Liver (tissue), 9 donors: ENCODE measurements around the gene SRXN1. TPM values are rescaled to one million over a fixed set of nuclear protein-coding genes. Genes with fewer than 3 reads are reported as not detected.
A peak's percentile ranks its signal among the peaks of the same experiment; 100 is the strongest.

Experiments used
- DNase-seq: peaks from one replicate; pipeline ENCODE4 v3.0.0-alpha.2; 2017; ENCODE audit warnings: low spot score
- H3K27ac ChIP-seq, 2 donors: one replicate each; pipeline ENCODE4 v1.7.0; 2013; ENCODE audit warnings: inconsistent platforms in 2 of 2, low read length in 2 of 2, control low read depth in 1 of 2, low read depth in 1 of 2, mild to moderate bottlenecking in 1 of 2
- H3K27me3 ChIP-seq, 4 donors: one replicate each; pipeline versions ENCODE4 v1.6.1 to v1.7.0; 2013; ENCODE audit warnings: low read length in 3 of 4, inconsistent platforms in 1 of 4, mild to moderate bottlenecking in 1 of 4, moderate library complexity in 1 of 4; ENCODE audit not compliant: control insufficient read depth in 4 of 4, insufficient read depth in 4 of 4
- H3K36me3 ChIP-seq, 4 donors: one replicate each; pipeline versions ENCODE4 v1.6.1 to v1.7.0; 2013; ENCODE audit warnings: low read length in 3 of 4, mild to moderate bottlenecking in 3 of 4, low read depth in 1 of 4, moderate library complexity in 1 of 4; ENCODE audit not compliant: control insufficient read depth in 4 of 4, insufficient read depth in 3 of 4
- H3K4me1 ChIP-seq, 4 donors: one replicate each; pipeline versions ENCODE4 v1.6.1 to v1.7.0; 2013; ENCODE audit warnings: low read length in 3 of 4, mild to moderate bottlenecking in 3 of 4, moderate library complexity in 1 of 4; ENCODE audit not compliant: control insufficient read depth in 4 of 4, insufficient read depth in 4 of 4
- H3K4me3 ChIP-seq, 3 donors: one replicate each; pipeline versions ENCODE4 v1.6.1 to v1.7.0; 2013; ENCODE audit warnings: low read length in 3 of 3, control low read depth in 1 of 3, low read depth in 1 of 3, mild to moderate bottlenecking in 1 of 3
- H3K9ac ChIP-seq, 2 donors: one replicate each; pipeline ENCODE4 v1.7.0; 2013; ENCODE audit warnings: low read length in 2 of 2, mild to moderate bottlenecking in 2 of 2, moderate library complexity in 2 of 2, control low read depth in 1 of 2, low read depth in 1 of 2
- H3K9me3 ChIP-seq, 4 donors: one replicate each; pipeline versions ENCODE4 v1.6.1 to v1.7.0; 2013; ENCODE audit warnings: low read length in 3 of 4; ENCODE audit not compliant: control insufficient read depth in 4 of 4
- ATF3 ChIP-seq: IDR thresholded peaks from 2 replicates; pipeline ENCODE4 v1.6.1; 2016; ENCODE audit warnings: antibody characterized with exemption
- CTCF ChIP-seq: fragments of 150-350 bp; IDR thresholded peaks from 2 replicates; pipeline ENCODE4 v1.5.1; 2017; ENCODE audit warnings: improper control_type of control experiment, low read depth, low read length; ENCODE audit not compliant: missing input control
- EGR1 ChIP-seq, 2 donors: IDR thresholded peaks; 2 replicates each; pipeline ENCODE4 v1.6.1; 2016 to 2018; ENCODE audit warnings: antibody characterized with exemption in 2 of 2, low read depth in 2 of 2
- FOXA1 ChIP-seq: IDR thresholded peaks from 2 replicates; pipeline ENCODE4 v1.6.1; 2016; ENCODE audit warnings: antibody characterized with exemption
- FOXA2 ChIP-seq: IDR thresholded peaks from 2 replicates; pipeline ENCODE4 v1.6.1; 2016; ENCODE audit warnings: antibody characterized with exemption
- HNF4A ChIP-seq, 2 donors: conservative IDR thresholded peaks; 2 replicates each; pipeline ENCODE4 v1.6.1; 2016; ENCODE audit warnings: antibody characterized with exemption in 2 of 2, mild to moderate bottlenecking in 2 of 2
- HNF4G ChIP-seq: IDR thresholded peaks from 2 replicates; pipeline ENCODE4 v1.6.1; 2016; ENCODE audit warnings: antibody characterized with exemption
- JUND ChIP-seq, 2 donors: IDR thresholded peaks; 2 replicates each; pipeline ENCODE4 v1.6.1; 2016; ENCODE audit warnings: antibody characterized with exemption in 2 of 2
- MAX ChIP-seq: IDR thresholded peaks from 2 replicates; pipeline ENCODE4 v1.6.1; 2016; ENCODE audit warnings: antibody characterized with exemption
- NR2F2 ChIP-seq: IDR thresholded peaks from 2 replicates; pipeline ENCODE4 v1.6.1; 2016; ENCODE audit warnings: antibody characterized with exemption
- RAD21 ChIP-seq, 2 donors: IDR thresholded peaks; 2 replicates each; pipeline ENCODE4 v1.6.1; 2016; ENCODE audit warnings: antibody characterized with exemption in 2 of 2, mild to moderate bottlenecking in 2 of 2
- REST ChIP-seq: IDR thresholded peaks from 2 replicates; pipeline ENCODE4 v1.6.1; 2016; ENCODE audit warnings: antibody characterized with exemption, mild to moderate bottlenecking
- TAF1 ChIP-seq: conservative IDR thresholded peaks from 2 replicates; pipeline ENCODE4 v1.6.1; 2016; ENCODE audit warnings: antibody characterized with exemption, mild to moderate bottlenecking
- YY1 ChIP-seq: IDR thresholded peaks from 2 replicates; pipeline ENCODE4 v1.6.1; 2016; ENCODE audit warnings: antibody characterized with exemption, mild to moderate bottlenecking
- ZBTB33 ChIP-seq: IDR thresholded peaks from 2 replicates; pipeline ENCODE4 v1.6.1; 2016; ENCODE audit warnings: antibody characterized with exemption
- WGBS: extraction: QIAGEN DNeasy Blood & Tissue Kit; methylation state at CpG from one replicate; pipeline ENCODE4 v1.1.7; 2013; 5-methylcytosine and 5-hydroxymethylcytosine counted together
- polyA plus RNA-seq, 2 donors: library from polyadenylated mRNA; stranded (reverse) in 1 of 2; unstranded in 1 of 2; fragments of 200-250 nt in 1 of 2; fragments of >200 nt in 1 of 2; fragmentation: Nextera tagmentation in 1 of 2; extraction: Ambion mirVana in 1 of 2; gene quantifications; one replicate each; pipeline versions ENCODE4 v1.2.1 to v1.2.3, GENCODE V29; 2013 to 2015
- total RNA-seq, 2 donors: library from RNA; depleted of rRNA; stranded (reverse); fragments of >200 nt; gene quantifications; one replicate each; pipeline ENCODE4 v1.2.3, GENCODE V29; 2014
- donor health status: healthy.
- donor health status: healthy.
- donor health status: healthy.
- donor health status: healthy.
- donor health status: healthy.

Gene SRXN1
- total RNA-seq = 10 to 100 TPM; 22.8 to 26.8 TPM
- 10 to 100 TPM; 14.3 to 60.2 TPM for polyA plus RNA-seq

- Histone ChIP-seq H3K27ac (peak within 1 kb of the TSS; percentile 57 to 81), H3K9ac (peak within 1 kb of the TSS; percentile 78 to 88), H3K36me3 (peaks cover 4 to 6% (median 5%) of the 10 kb centered on the region in 4 donors), H3K27me3 (no peaks in the 10 kb centered on the region), H3K4me3 (peak within 1 kb of the TSS; percentile 83 to 86 (median 85)), H3K9me3 (no peaks in the 10 kb centered on the region), H3K4me1 (peaks cover 5 to 20% (median 11%) of the 10 kb centered on the region in 4 donors)
- peak in 1 of 2 donors; percentile 53 for TF ChIP-seq EGR1 (IDR thresholded peaks at IDR 0.05; ENCODE audit: low read depth in 2 of 2)
- no peak for TF ChIP-seq HNF4A (conservative IDR thresholded peaks at IDR 0.05)
- TF ChIP-seq ZBTB33 = no peak
- TF ChIP-seq CTCF = peak; percentile 50
- 1% methylated on average over 74 of the region's 74 CpGs for whole genome bisulfite sequencing
- DNase-seq = peak; percentile 93
Observed at GRCh38 chr20:653110-653589, at the start of gene SRXN1. Gene SRXN1, minus strand, starts transcription at chr20:653200. Its CDS starts 15 bp downstream, at chr20:653185.

- Histone ChIP-seq H3K36me3 (no peaks in the 10 kb centered on the region), H3K4me3 (no peak overlapping the region), H3K9ac (no peak overlapping the region), H3K9me3 (no peaks in the 10 kb centered on the region), H3K27ac (no peak overlapping the region), H3K4me1 (peaks cover 3 to 13% (median 10%) of the 10 kb centered on the region in 4 donors), H3K27me3 (no peaks in the 10 kb centered on the region)
- WGBS = 67% methylated on average over 6 of the region's 6 CpGs
- TF ChIP-seq NR2F2 (no peak), FOXA1 (no peak)
- DNase-seq = no peak
Observed at GRCh38 chr20:701401-702129, 48.6 kb upstream of the SRXN1 start.

GRCh38 chr20:699811-700338 lies 46.9 kb upstream of the SRXN1 start:
- no peaks in the 10 kb centered on the region for H3K9me3 ChIP-seq
- no peaks in the 10 kb centered on the region for H3K27me3 ChIP-seq
- H3K4me3 ChIP-seq = no peak overlapping the region
- peak overlapping the region in 1 of 2 donors; percentile 60 for H3K27ac ChIP-seq
- DNase-seq = no peak
- 23% methylated on average over 10 of the region's 10 CpGs for WGBS
- no peak overlapping the region for H3K9ac ChIP-seq
- no peaks in the 10 kb centered on the region for H3K36me3 ChIP-seq
- peaks cover 3 to 13% (median 10%) of the 10 kb centered on the region in 4 donors for H3K4me1 ChIP-seq
- TF ChIP-seq HNF4A (conservative IDR thresholded peaks at IDR 0.05) = peak; percentile 77 to 88
- no peak for TF ChIP-seq FOXA1
- TF ChIP-seq EGR1 (IDR thresholded peaks at IDR 0.05; ENCODE audit: low read depth in 2 of 2) = no peak
- no peak for TF ChIP-seq HNF4G
- peak; percentile 100 for TF ChIP-seq MAX
- peak; percentile 66 for TF ChIP-seq NR2F2
- peak; percentile 10 for TF ChIP-seq FOXA2
- peak; percentile 70 for TF ChIP-seq YY1
- peak in 1 of 2 donors; percentile 54 for TF ChIP-seq JUND (IDR thresholded peaks at IDR 0.05)
- TF ChIP-seq CTCF = no peak
- TF ChIP-seq ATF3 = no peak
- peak in 1 of 2 donors; percentile 21 for TF ChIP-seq RAD21 (IDR thresholded peaks at IDR 0.05)
- no peak for TF ChIP-seq TAF1
- peak; percentile 82 for TF ChIP-seq REST
